Globus pallidus (tissue), 1 donor: ENCODE results near the gene SERPINB7.
"Not testable (repeated sequence)": the region's sequence is repeated elsewhere in the genome, so short reads cannot be mapped to it uniquely, and the experiment has no call there.

Experiments
- DNase-seq: peaks from one replicate; pipeline ENCODE4 v3.0.0-alpha.2; 2015; ENCODE audit warnings: low spot score

SERPINB7 gene

GRCh38 chr18:63775166-63775730, at the start of gene SERPINB7:
Gene SERPINB7 (plus strand): TSS chr18:63775418. CDS start chr18:63782373, 6,955 bp downstream.
- no peak for DNase-seq

GRCh38 chr18:63725682-63726480, 49.3 kb upstream of the SERPINB7 start:
- DNase-seq, result no peak

GRCh38 chr18:63730773-63731172, 44.4 kb upstream of the SERPINB7 start:
- DNase-seq, result no peak

GRCh38 chr18:63731215-63731614, 44.0 kb upstream of the SERPINB7 start:
- no peak for DNase-seq

- no peak for DNase-seq
Measured at GRCh38 chr18:63736876-63737275, 38.3 kb upstream of the SERPINB7 start.

- DNase-seq, result no peak
Measured at GRCh38 chr18:63741769-63742168, 33.4 kb upstream of the SERPINB7 start.

GRCh38 chr18:63747006-63747405, 28.2 kb upstream of the SERPINB7 start:
- no peak for DNase-seq

GRCh38 chr18:63749489-63749888, 25.7 kb upstream of the SERPINB7 start:
- DNase-seq, result no peak

GRCh38 chr18:63752636-63753035, 22.6 kb upstream of the SERPINB7 start:
- no peak for DNase-seq

- DNase-seq, result no peak
Measured at GRCh38 chr18:63753676-63754075, 21.5 kb upstream of the SERPINB7 start.

- DNase-seq, result no peak
Measured at GRCh38 chr18:63757541-63757940, 17.7 kb upstream of the SERPINB7 start.

- no peak for DNase-seq
Measured at GRCh38 chr18:63758615-63759240, 16.5 kb upstream of the SERPINB7 start.

GRCh38 chr18:63759786-63760185, 15.4 kb upstream of the SERPINB7 start:
- DNase-seq, result not testable (repeated sequence)

GRCh38 chr18:63762518-63762917, 12.7 kb upstream of the SERPINB7 start:
- DNase-seq, result no peak

- DNase-seq, result no peak
Measured at GRCh38 chr18:63763831-63764600, 11.2 kb upstream of the SERPINB7 start.

- no peak for DNase-seq
Measured at GRCh38 chr18:63765837-63766236, 9.4 kb upstream of the SERPINB7 start.

GRCh38 chr18:63773551-63773950, 1.7 kb upstream of the SERPINB7 start:
- DNase-seq, result no peak

- DNase-seq, result no peak
Measured at GRCh38 chr18:63774511-63774910, 707 bp upstream of the SERPINB7 start.

GRCh38 chr18:63779386-63779785, 4.2 kb downstream of the SERPINB7 start:
- no peak for DNase-seq

- no peak for DNase-seq
Measured at GRCh38 chr18:63783394-63783793, 8.2 kb downstream of the SERPINB7 start.

- no peak for DNase-seq
Measured at GRCh38 chr18:63784787-63785452, 9.7 kb downstream of the SERPINB7 start.

GRCh38 chr18:63787673-63788072, 12.5 kb downstream of the SERPINB7 start:
- DNase-seq, result no peak
